IgD-negative memory B cell (primary cell): ENCODE results near the gene CCL23. TPM values are rescaled to one million over a fixed set of nuclear protein-coding genes. Genes with fewer than 3 reads are reported as not detected.

Source experiments
- H3K27ac Mint-ChIP-seq, 3 donors: one replicate each; pipeline ENCODE4 v1.8.0; 2020 to 2022; ENCODE audit warnings: mild to moderate bottlenecking in 3 of 3, mixed read lengths in 3 of 3, moderate library complexity in 1 of 3
- H3K27me3 Mint-ChIP-seq: one replicate; pipeline ENCODE4 v1.8.0; 2021; ENCODE audit warnings: mixed read lengths
- H3K36me3 Mint-ChIP-seq: one replicate; pipeline ENCODE4 v1.8.0; 2020; ENCODE audit warnings: mild to moderate bottlenecking, mixed read lengths
- H3K4me1 Mint-ChIP-seq, 3 donors: one replicate each; pipeline ENCODE4 v1.8.0; 2020 to 2022; ENCODE audit warnings: mixed read lengths in 3 of 3, mild to moderate bottlenecking in 1 of 3
- H3K4me3 Mint-ChIP-seq, 4 donors: one replicate each; pipeline ENCODE4 v1.8.0; 2020 to 2022; ENCODE audit warnings: mild to moderate bottlenecking in 4 of 4, mixed read lengths in 4 of 4, moderate library complexity in 3 of 4
- H3K9me3 Mint-ChIP-seq, 3 donors: one replicate each; pipeline ENCODE4 v1.8.0; 2020 to 2021; ENCODE audit warnings: mixed read lengths in 3 of 3, mild to moderate bottlenecking in 1 of 3
- polyA plus RNA-seq: library from polyadenylated mRNA; unstranded; fragments of 300-500 nt; fragmentation: Illumina TruSeq; gene quantifications from one replicate; pipeline ENCODE4 v1.2.3, GENCODE V29; 2021

Gene CCL23
- not detected for polyA plus RNA-seq

- Mint-ChIP-seq H3K4me1 (peaks cover 5 to 16% (median 6%) of the 10 kb centered on the region in 3 donors), H3K27ac (no peak within 1 kb of the TSS), H3K27me3 (peaks cover 7% of the 10 kb centered on the region), H3K9me3 (peaks cover 0 to 3% (median 0%) of the 10 kb centered on the region in 3 donors), H3K36me3 (no peaks in the 10 kb centered on the region), H3K4me3 (peak within 1 kb of the TSS in 1 of 4 donors; percentile 9)
These were observed at the start of gene CCL23 for GRCh38 chr17:36017799-36018198. Gene CCL23 (minus strand): TSS chr17:36017972. CDS start chr17:36017897, 75 bp downstream.

GRCh38 chr17:36066365-36066985, 48.7 kb upstream of the CCL23 start:
- peaks cover 4% of the 10 kb centered on the region for H3K27me3 Mint-ChIP-seq
- no peak overlapping the region for H3K27ac Mint-ChIP-seq
- peaks cover 1% of the 10 kb centered on the region for H3K36me3 Mint-ChIP-seq
- no peak overlapping the region for H3K4me3 Mint-ChIP-seq
- peaks cover 0 to 3% (median 0%) of the 10 kb centered on the region in 3 donors for H3K4me1 Mint-ChIP-seq
- no peaks in the 10 kb centered on the region for H3K9me3 Mint-ChIP-seq

- no peaks in the 10 kb centered on the region for H3K36me3 Mint-ChIP-seq
- H3K27me3 Mint-ChIP-seq: peaks cover 7% of the 10 kb centered on the region
- H3K4me1 Mint-ChIP-seq: peaks cover 0 to 3% (median 0%) of the 10 kb centered on the region in 3 donors
- H3K9me3 Mint-ChIP-seq: no peaks in the 10 kb centered on the region
- no peak within 1 kb of the TSS for H3K27ac Mint-ChIP-seq
- H3K4me3 Mint-ChIP-seq: no peak within 1 kb of the TSS
These were observed 46.2 kb upstream of the CCL23 start, which contains the start of gene CCL18 for GRCh38 chr17:36063786-36064541. Gene CCL18 (plus strand): TSS chr17:36064272. CDS start chr17:36064343, 71 bp downstream.

- no peak overlapping the region for H3K27ac Mint-ChIP-seq
- H3K36me3 Mint-ChIP-seq: no peaks in the 10 kb centered on the region
- no peaks in the 10 kb centered on the region for H3K9me3 Mint-ChIP-seq
- no peak overlapping the region for H3K4me3 Mint-ChIP-seq
- no peaks in the 10 kb centered on the region for H3K4me1 Mint-ChIP-seq
- peaks cover 11% of the 10 kb centered on the region for H3K27me3 Mint-ChIP-seq
These were observed 43.0 kb upstream of the CCL23 start for GRCh38 chr17:36060816-36061215.

GRCh38 chr17:36059406-36059805, 41.6 kb upstream of the CCL23 start:
- no peaks in the 10 kb centered on the region for H3K4me1 Mint-ChIP-seq
- no peak overlapping the region for H3K4me3 Mint-ChIP-seq
- H3K9me3 Mint-ChIP-seq: no peaks in the 10 kb centered on the region
- no peak overlapping the region for H3K27ac Mint-ChIP-seq
- peaks cover 14% of the 10 kb centered on the region for H3K27me3 Mint-ChIP-seq
- no peaks in the 10 kb centered on the region for H3K36me3 Mint-ChIP-seq

- no peaks in the 10 kb centered on the region for H3K9me3 Mint-ChIP-seq
- H3K27me3 Mint-ChIP-seq: peaks cover 12% of the 10 kb centered on the region
- no peak overlapping the region for H3K27ac Mint-ChIP-seq
- peaks cover 0 to 1% (median 0%) of the 10 kb centered on the region in 3 donors for H3K4me1 Mint-ChIP-seq
- H3K36me3 Mint-ChIP-seq: no peaks in the 10 kb centered on the region
- H3K4me3 Mint-ChIP-seq: no peak overlapping the region
These were observed 40.1 kb upstream of the CCL23 start for GRCh38 chr17:36057911-36058310.

- H3K4me1 Mint-ChIP-seq: peaks cover 0 to 1% (median 0%) of the 10 kb centered on the region in 3 donors
- H3K36me3 Mint-ChIP-seq: peaks cover 5% of the 10 kb centered on the region
- H3K27ac Mint-ChIP-seq: no peak overlapping the region
- H3K27me3 Mint-ChIP-seq: peaks cover 10% of the 10 kb centered on the region
- H3K9me3 Mint-ChIP-seq: peaks cover 4 to 7% (median 5%) of the 10 kb centered on the region in 3 donors
- no peak overlapping the region for H3K4me3 Mint-ChIP-seq
These were observed 38.2 kb upstream of the CCL23 start for GRCh38 chr17:36055921-36056520.

GRCh38 chr17:36055171-36055570, 37.4 kb upstream of the CCL23 start:
- Mint-ChIP-seq H3K9me3 (peaks cover 8% of the 10 kb centered on the region in 3 donors), H3K4me1 (peaks cover 0 to 1% (median 0%) of the 10 kb centered on the region in 3 donors), H3K36me3 (peaks cover 7% of the 10 kb centered on the region), H3K27ac (no peak overlapping the region), H3K4me3 (no peak overlapping the region), H3K27me3 (peaks cover 14% of the 10 kb centered on the region)

- Mint-ChIP-seq H3K27me3 (peaks cover 23% of the 10 kb centered on the region), H3K27ac (no peak overlapping the region), H3K4me3 (no peak overlapping the region), H3K4me1 (peaks cover 0 to 1% (median 0%) of the 10 kb centered on the region in 3 donors), H3K9me3 (peaks cover 11 to 19% (median 18%) of the 10 kb centered on the region in 3 donors), H3K36me3 (peaks cover 7% of the 10 kb centered on the region)
These were observed 31.9 kb upstream of the CCL23 start for GRCh38 chr17:36049643-36050042.

- Mint-ChIP-seq H3K4me3 (no peak overlapping the region), H3K4me1 (no peaks in the 10 kb centered on the region), H3K36me3 (peaks cover 7% of the 10 kb centered on the region), H3K27ac (no peak overlapping the region), H3K9me3 (peaks cover 11 to 23% (median 18%) of the 10 kb centered on the region in 3 donors), H3K27me3 (peaks cover 24% of the 10 kb centered on the region)
These were observed 30.3 kb upstream of the CCL23 start for GRCh38 chr17:36048066-36048465.

- no peaks in the 10 kb centered on the region for H3K9me3 Mint-ChIP-seq
- H3K27me3 Mint-ChIP-seq: peaks cover 6% of the 10 kb centered on the region
- H3K36me3 Mint-ChIP-seq: no peaks in the 10 kb centered on the region
- peak overlapping the region in 1 of 3 donors; percentile 74 for H3K27ac Mint-ChIP-seq
- peaks cover 11 to 14% (median 12%) of the 10 kb centered on the region in 3 donors for H3K4me1 Mint-ChIP-seq
- H3K4me3 Mint-ChIP-seq: peak overlapping the region in 2 of 4 donors; percentile 8 to 35
These were observed 18.5 kb upstream of the CCL23 start for GRCh38 chr17:36036235-36036634.

- peaks cover 8 to 14% (median 11%) of the 10 kb centered on the region in 3 donors for H3K4me1 Mint-ChIP-seq
- no peak overlapping the region for H3K27ac Mint-ChIP-seq
- H3K9me3 Mint-ChIP-seq: peaks cover 0 to 2% (median 0%) of the 10 kb centered on the region in 3 donors
- H3K27me3 Mint-ChIP-seq: peaks cover 6% of the 10 kb centered on the region
- no peaks in the 10 kb centered on the region for H3K36me3 Mint-ChIP-seq
- no peak overlapping the region for H3K4me3 Mint-ChIP-seq
These were observed 16.4 kb upstream of the CCL23 start for GRCh38 chr17:36034127-36034526.

GRCh38 chr17:36030956-36031355, 13.2 kb upstream of the CCL23 start:
- Mint-ChIP-seq H3K36me3 (no peaks in the 10 kb centered on the region), H3K27ac (no peak overlapping the region), H3K27me3 (peaks cover 6% of the 10 kb centered on the region), H3K4me1 (peaks cover 6 to 10% (median 10%) of the 10 kb centered on the region in 3 donors), H3K9me3 (peaks cover 0 to 2% (median 0%) of the 10 kb centered on the region in 3 donors), H3K4me3 (no peak overlapping the region)

- Mint-ChIP-seq H3K4me3 (no peak overlapping the region), H3K36me3 (no peaks in the 10 kb centered on the region), H3K27me3 (peaks cover 5% of the 10 kb centered on the region), H3K9me3 (peaks cover 0 to 2% (median 0%) of the 10 kb centered on the region in 3 donors), H3K4me1 (no peaks in the 10 kb centered on the region), H3K27ac (no peak overlapping the region)
These were observed 10.0 kb upstream of the CCL23 start for GRCh38 chr17:36027761-36028160.
